HEK293T (cell line): ENCODE data around the gene TFDP1.

ENCODE experiments used
- ARNT ChIP-seq: fragments of 450-650 bp; IDR thresholded peaks from 2 replicates; pipeline ENCODE4 v1.6.1; 2017; ENCODE audit warnings: mild to moderate bottlenecking
- BHLHE40 ChIP-seq: fragments of 450-650 bp; IDR thresholded peaks from 2 replicates; pipeline ENCODE4 v1.6.1; 2016; ENCODE audit warnings: mild to moderate bottlenecking, moderate library complexity, borderline replicate concordance
- FOXA1 ChIP-seq: fragments of 450-650 bp; IDR thresholded peaks from 2 replicates; pipeline ENCODE4 v1.6.1; 2016; ENCODE audit warnings: mild to moderate bottlenecking
- FOXM1 ChIP-seq: fragments of 450-650 bp; IDR thresholded peaks from 2 replicates; pipeline ENCODE4 v1.6.1; 2017; ENCODE audit warnings: mild to moderate bottlenecking, borderline replicate concordance
- HDGF ChIP-seq: fragments of 450-650 bp; IDR thresholded peaks from 2 replicates; pipeline ENCODE4 v1.6.1; 2017; ENCODE audit warnings: antibody characterized with exemption, borderline replicate concordance
- SUZ12 ChIP-seq: fragments of 450-650 bp; IDR thresholded peaks from 2 replicates; pipeline ENCODE4 v1.6.1; 2016; ENCODE audit warnings: mild to moderate bottlenecking

DNA sequence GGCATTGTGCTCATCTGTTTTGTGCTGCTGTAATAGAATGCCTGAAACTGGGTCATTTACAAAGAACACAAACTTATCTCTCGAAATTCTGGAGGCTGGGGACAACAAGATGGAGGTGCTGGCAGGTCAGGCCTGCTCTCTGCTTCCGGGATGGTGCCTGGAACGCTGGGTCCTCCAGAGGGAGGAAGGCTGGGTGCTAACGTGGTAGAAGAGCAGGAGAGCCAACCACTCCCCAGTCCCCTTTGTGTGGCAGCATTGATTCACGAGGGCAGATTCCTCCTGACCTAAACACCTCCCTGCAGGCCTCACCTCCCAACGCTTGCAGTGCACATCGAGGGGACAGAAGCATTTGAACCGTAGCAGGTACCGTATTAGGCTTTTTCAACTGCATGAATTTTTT is 34.1 kb upstream of the TFDP1 start:
- TF ChIP-seq FOXM1 (no peak), FOXA1 (no peak), SUZ12 (no peak), BHLHE40 (no peak), HDGF (no peak), ARNT (no peak)
